HEK293T (cell line): Measurements from ENCODE around the gene MAGI2.

Source experiments
- ARNT ChIP-seq: fragments of 450-650 bp; IDR thresholded peaks from 2 replicates; pipeline ENCODE4 v1.6.1; 2017; ENCODE audit warnings: mild to moderate bottlenecking
- BHLHE40 ChIP-seq: fragments of 450-650 bp; IDR thresholded peaks from 2 replicates; pipeline ENCODE4 v1.6.1; 2016; ENCODE audit warnings: mild to moderate bottlenecking, moderate library complexity, borderline replicate concordance
- ELF4 ChIP-seq: fragments of 450-650 bp; IDR thresholded peaks from 2 replicates; pipeline ENCODE4 v1.6.1; 2017; ENCODE audit warnings: antibody characterized with exemption
- FOXA1 ChIP-seq: fragments of 450-650 bp; IDR thresholded peaks from 2 replicates; pipeline ENCODE4 v1.6.1; 2016; ENCODE audit warnings: mild to moderate bottlenecking
- FOXM1 ChIP-seq: fragments of 450-650 bp; IDR thresholded peaks from 2 replicates; pipeline ENCODE4 v1.6.1; 2017; ENCODE audit warnings: mild to moderate bottlenecking, borderline replicate concordance
- LEF1 ChIP-seq: fragments of 450-650 bp; IDR thresholded peaks from 2 replicates; pipeline ENCODE4 v1.6.1; 2017; ENCODE audit warnings: mild to moderate bottlenecking, borderline replicate concordance
- NFRKB ChIP-seq: fragments of 450-650 bp; IDR thresholded peaks from 2 replicates; pipeline ENCODE4 v1.6.1; 2016; ENCODE audit warnings: mild to moderate bottlenecking, moderate library complexity
- SP1 ChIP-seq: fragments of 450-650 bp; IDR thresholded peaks from 2 replicates; pipeline ENCODE4 v1.6.1; 2017
- ZNF384 ChIP-seq: fragments of 450-650 bp; IDR thresholded peaks from 2 replicates; pipeline ENCODE4 v1.6.1; 2016
- TF ChIP-seq, protein P1 (sequence below): fragments of 450-650 bp; IDR thresholded peaks from 2 replicates; pipeline ENCODE4 v1.6.1; 2016

DNA sequence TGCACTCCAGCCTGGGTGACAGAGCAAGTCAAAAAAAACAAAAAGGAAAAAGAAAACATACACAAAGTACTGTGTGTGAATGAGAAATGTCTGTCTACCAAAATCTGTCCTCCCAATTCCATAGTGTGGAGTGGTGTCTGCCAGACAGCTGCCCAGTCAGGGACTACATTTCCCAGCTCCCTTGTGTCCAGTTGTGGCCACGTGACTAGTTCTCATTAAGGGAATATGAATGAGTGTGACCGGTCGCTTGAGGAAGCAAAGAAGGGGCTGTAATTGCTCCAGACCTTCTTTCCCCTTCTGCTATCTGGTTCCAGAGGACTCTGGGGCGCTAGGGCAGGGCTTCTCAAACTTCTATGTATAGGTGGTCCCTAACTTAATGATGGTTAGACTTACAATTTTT lies 1450.8 kb downstream of the MAGI2 start:
- TF ChIP-seq SP1 (no peak), ZNF384 (no peak), FOXA1 (no peak), LEF1 (no peak), NFRKB (no peak), ELF4 (no peak), ARNT (no peak), FOXM1 (no peak), BHLHE40 (no peak)
- TF ChIP-seq, protein P1, sequence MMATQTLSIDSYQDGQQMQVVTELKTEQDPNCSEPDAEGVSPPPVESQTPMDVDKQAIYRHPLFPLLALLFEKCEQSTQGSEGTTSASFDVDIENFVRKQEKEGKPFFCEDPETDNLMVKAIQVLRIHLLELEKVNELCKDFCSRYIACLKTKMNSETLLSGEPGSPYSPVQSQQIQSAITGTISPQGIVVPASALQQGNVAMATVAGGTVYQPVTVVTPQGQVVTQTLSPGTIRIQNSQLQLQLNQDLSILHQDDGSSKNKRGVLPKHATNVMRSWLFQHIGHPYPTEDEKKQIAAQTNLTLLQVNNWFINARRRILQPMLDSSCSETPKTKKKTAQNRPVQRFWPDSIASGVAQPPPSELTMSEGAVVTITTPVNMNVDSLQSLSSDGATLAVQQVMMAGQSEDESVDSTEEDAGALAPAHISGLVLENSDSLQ = no peak
